VCaP (cell line): ENCODE measurements around the gene MOAP1.
A peak's percentile ranks its signal among the peaks of the same experiment; 100 is the strongest.

ENCODE experiments used
- H3K27ac ChIP-seq: fragments of 450-650 bp; 2 replicates; pipeline ENCODE4 v1.5.1; 2017
- CTCF ChIP-seq: fragments of 450-650 bp; conservative IDR thresholded peaks from 2 replicates; pipeline ENCODE4 v1.5.1; 2017; ENCODE audit warnings: mild to moderate bottlenecking, moderate library complexity

Gene MOAP1

GRCh38 chr14:93132472-93133065, 52.1 kb downstream of the MOAP1 start:
- H3K27ac ChIP-seq: no peak overlapping the region
- TF ChIP-seq CTCF: peak; percentile 65
